Kidney tubule cell (primary cell): Measurements from ENCODE around the gene UBL4A.

Source experiments
- DNase-seq: peaks from one replicate; pipeline ENCODE4 v3.0.0-alpha.2; 2018; ENCODE audit warnings: low spot score

UBL4A gene

GRCh38 chrX:154482786-154483185 lies 3.6 kb downstream of the UBL4A start:
- DNase-seq: no peak

GRCh38 chrX:154481911-154482601 lies 4.4 kb downstream of the UBL4A start:
- no peak for DNase-seq

GRCh38 chrX:154481195-154481594 lies 5.2 kb downstream of the UBL4A start:
- DNase-seq: no peak

GRCh38 chrX:154478728-154479622 lies 7.4 kb downstream of the UBL4A start, which contains the start of gene LAGE3:
Gene LAGE3 (minus strand): TSS chrX:154479281. CDS start chrX:154478915, 366 bp downstream.
- DNase-seq: peak; percentile 88

GRCh38 chrX:154477891-154478477 lies 8.4 kb downstream of the UBL4A start:
- no peak for DNase-seq

- DNase-seq: peak; percentile 24
Measured at GRCh38 chrX:154476821-154477220, 9.6 kb downstream of the UBL4A start.

DNA sequence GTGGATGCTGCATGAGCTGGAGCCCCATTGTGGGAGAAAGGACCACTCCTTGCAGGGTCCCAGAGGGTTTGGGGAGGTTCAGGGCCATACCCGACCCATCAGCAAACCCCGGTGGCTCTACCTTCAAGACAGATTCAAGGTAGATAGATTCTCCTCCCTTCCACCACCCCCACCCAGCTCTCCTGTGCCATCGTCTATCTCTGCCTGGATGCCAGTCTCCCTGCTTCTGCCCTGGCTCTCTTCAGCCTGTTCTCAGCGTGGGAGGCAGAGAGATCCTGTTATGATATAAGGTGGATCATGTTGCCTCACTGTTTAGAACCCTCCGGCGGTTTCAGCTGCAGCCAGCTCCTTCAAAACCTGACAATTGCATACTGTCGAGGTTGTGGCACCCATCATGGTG lies 12.7 kb downstream of the UBL4A start:
- no peak for DNase-seq

- no peak for DNase-seq
Measured at GRCh38 chrX:154472685-154473632, 13.5 kb downstream of the UBL4A start.

GRCh38 chrX:154471839-154472684 lies 14.4 kb downstream of the UBL4A start:
- no peak for DNase-seq

GRCh38 chrX:154470914-154471568 lies 15.4 kb downstream of the UBL4A start:
- DNase-seq: no peak

- no peak for DNase-seq
Measured at GRCh38 chrX:154470434-154470833, 16.0 kb downstream of the UBL4A start.

GRCh38 chrX:154469880-154470279 lies 16.5 kb downstream of the UBL4A start:
- no peak for DNase-seq

DNA sequence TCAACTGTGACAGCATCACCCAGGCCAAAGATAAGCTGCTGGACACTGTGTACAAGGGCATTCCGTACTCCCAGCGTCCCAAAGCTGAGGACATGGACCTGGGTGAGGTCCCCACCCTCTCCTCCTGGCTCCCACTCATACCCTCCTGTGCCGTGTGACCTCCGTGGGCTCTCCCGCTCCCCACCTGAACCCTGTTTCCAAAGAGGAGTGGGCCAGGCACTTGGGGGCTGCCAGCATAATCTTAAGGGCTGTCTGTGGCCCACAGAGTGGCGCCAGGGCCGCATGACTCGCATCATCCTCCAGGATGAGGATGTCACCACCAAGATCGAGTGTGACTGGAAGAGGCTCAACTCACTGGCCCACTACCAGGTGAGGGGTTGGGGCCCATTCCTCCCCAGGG lies 17.3 kb downstream of the UBL4A start:
- no peak for DNase-seq

GRCh38 chrX:154468217-154468616 lies 18.2 kb downstream of the UBL4A start:
- DNase-seq: no peak

- DNase-seq: no peak
Measured at GRCh38 chrX:154467556-154467955, 18.9 kb downstream of the UBL4A start.

- no peak for DNase-seq
Measured at GRCh38 chrX:154466907-154467306, 19.5 kb downstream of the UBL4A start.

DNA sequence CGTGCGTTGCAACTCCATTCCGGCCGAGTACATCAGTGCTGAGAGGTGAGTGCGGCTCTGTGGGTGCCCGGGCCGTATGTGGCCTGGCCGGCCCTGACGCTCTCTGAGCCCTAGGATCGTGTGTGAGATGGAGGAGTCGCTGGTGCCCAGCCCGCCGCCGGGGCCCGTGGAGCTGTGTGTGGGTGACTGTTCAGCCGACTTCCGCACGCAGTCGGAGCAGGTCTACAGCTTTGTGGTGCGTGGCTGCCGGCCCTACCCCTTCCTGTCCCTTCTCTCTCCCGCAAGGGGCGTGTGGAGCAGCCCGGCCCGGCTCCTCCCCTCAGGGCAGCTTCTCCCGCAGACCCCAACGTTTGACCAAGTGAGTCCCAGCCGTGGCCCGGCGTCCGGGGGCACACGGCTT lies 20.4 kb downstream of the UBL4A start:
- DNase-seq: no peak

- no peak for DNase-seq
Measured at GRCh38 chrX:154465601-154466000, 20.8 kb downstream of the UBL4A start.

- no peak for DNase-seq
Measured at GRCh38 chrX:154464806-154465365, 21.5 kb downstream of the UBL4A start.
